Epithelial cell of proximal tubule (primary cell): ENCODE data around the gene MBP. TPM values are rescaled to one million over a fixed set of nuclear protein-coding genes. Genes with fewer than 3 reads are reported as not detected.

Experiments
- DNase-seq: peaks from one replicate; pipeline ENCODE4 v3.0.0-alpha.2; 2011; ENCODE audit warnings: low read depth
- H3K4me3 ChIP-seq: 2 replicates; pipeline ENCODE4 v1.5.1; 2011; ENCODE audit warnings: low read depth, mild to moderate bottlenecking, low read length
- total RNA-seq: library from RNA; depleted of rRNA; stranded (reverse); fragments of >200 nt; gene quantifications from 2 replicates; pipeline ENCODE4 v1.2.3, GENCODE V29; 2015
- TF ChIP-seq, protein P1 (sequence below): conservative IDR thresholded peaks from 2 replicates; pipeline ENCODE4 v1.5.1; 2012; ENCODE audit warnings: low read depth, mild to moderate bottlenecking, low read length

MBP gene
- total RNA-seq, 1 donor from 2014 or later = 19.1 TPM

DNA sequence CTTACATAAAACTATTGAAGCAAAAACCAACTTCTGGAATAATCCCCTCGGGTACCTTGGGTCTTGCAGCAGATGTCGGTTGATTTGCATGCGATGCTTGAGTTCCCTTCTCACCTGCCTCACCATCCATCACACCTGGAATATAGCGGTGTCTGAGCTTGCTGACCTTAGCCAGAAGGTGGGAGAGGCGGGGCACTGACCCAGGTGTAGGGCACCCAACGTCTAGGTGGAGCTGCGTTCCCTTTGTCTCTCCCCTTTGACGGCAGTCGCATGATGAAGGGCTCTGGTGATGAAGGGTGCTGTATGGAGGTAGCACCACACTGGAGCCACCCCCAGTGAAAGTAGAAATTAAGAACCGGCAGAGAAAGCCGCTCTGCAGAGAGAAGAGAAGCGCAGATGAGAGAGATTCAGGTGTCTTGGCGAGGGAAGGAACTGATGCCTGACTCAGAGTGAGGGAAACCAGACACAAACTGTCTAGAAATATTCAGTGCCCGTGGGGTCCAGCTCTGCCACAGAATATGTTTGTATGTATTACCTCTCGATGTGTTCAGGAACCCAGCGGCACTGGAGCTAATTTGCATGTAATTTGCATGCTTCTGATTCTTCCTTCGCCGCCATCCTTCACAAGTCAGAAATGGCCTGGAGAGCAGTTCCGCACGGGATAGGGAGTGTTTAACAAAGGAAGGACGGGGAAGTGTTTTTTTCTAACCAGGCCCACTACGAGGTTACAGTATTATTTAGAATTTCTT lies 19.4 kb upstream of the MBP start:
- no peak overlapping the region for H3K4me3 ChIP-seq
- TF ChIP-seq, protein P1, sequence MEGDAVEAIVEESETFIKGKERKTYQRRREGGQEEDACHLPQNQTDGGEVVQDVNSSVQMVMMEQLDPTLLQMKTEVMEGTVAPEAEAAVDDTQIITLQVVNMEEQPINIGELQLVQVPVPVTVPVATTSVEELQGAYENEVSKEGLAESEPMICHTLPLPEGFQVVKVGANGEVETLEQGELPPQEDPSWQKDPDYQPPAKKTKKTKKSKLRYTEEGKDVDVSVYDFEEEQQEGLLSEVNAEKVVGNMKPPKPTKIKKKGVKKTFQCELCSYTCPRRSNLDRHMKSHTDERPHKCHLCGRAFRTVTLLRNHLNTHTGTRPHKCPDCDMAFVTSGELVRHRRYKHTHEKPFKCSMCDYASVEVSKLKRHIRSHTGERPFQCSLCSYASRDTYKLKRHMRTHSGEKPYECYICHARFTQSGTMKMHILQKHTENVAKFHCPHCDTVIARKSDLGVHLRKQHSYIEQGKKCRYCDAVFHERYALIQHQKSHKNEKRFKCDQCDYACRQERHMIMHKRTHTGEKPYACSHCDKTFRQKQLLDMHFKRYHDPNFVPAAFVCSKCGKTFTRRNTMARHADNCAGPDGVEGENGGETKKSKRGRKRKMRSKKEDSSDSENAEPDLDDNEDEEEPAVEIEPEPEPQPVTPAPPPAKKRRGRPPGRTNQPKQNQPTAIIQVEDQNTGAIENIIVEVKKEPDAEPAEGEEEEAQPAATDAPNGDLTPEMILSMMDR = no peak

DNA sequence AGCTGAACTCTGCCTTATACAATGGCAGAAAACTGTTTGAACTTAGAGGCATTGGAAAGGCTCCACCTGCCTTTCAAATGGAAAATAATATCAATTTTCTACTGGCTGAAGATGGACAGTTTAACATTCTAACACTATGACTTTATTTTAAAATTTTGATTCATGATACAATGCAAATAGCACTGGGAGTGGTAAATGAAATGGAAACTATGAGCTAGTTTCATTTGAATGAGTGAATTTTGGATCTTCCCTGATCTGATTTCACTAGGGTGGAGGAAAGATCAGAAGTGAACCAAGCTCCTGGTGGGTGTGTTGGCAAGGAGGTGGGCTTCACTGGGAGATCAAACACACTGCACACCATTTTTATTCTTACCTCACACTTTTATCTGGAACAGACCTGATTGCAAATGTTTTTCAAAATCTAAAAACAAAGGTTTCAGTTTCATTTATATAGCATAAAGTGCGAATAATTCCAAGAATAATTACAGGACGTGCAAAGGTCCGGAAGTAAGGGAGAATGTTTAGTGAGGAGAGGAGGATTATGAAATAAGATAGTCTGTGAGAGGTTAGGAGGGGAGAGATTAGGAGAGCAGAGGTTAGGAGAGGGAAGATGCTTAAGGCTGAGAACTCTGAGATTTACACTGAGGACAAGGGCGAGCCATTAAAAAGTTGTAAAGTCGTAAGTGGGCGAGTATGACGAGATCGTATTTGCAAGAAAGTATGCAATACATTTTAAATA lies 18.6 kb upstream of the MBP start:
- H3K4me3 ChIP-seq = no peak overlapping the region
- TF ChIP-seq, protein P1 = no peak
- DNase-seq = no peak

More for the DNA sequence above, 19.4 kb upstream of the MBP start:
- DNase-seq = no peak

DNA sequence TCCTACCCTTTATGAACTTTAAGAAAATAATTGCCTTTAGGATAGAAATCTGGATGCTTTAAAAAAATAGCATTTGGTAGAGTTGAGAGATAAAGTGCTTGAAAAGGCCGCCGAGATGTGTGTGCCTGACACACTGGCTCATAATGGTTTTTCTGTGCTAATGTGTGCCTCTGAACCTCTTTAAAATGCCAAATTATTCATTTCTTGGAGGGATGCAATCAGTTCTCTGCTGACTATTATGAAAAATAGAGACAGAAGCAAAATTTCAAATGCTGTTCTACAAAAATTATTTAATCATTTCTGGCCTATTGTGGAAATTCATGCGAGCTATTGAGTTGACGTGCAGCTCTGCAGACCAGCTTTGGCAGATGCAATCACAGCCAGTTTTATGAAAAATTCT lies 18.0 kb upstream of the MBP start:
- no peak overlapping the region for H3K4me3 ChIP-seq
- TF ChIP-seq, protein P1 = no peak
- DNase-seq = no peak

DNA sequence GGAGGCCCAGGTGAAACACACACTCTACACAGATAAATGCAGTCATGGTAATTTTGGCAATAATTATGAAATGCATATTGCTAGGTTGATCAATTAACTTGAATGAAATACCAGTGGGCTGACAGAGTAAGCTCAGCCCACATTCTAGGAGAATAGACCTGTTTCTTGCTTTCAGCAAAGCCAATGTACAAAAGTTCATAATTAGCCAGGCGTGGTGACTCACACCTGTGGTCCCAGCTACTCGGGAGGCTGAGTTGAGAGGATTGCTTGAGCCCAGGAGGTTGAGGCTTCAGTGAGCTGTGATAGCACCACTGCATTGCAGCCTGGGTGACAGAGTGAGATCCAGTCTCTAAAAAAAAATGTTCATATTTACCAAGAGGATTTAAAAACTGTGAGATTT lies 15.7 kb upstream of the MBP start:
- no peak for DNase-seq
- TF ChIP-seq, protein P1 = no peak
- no peak overlapping the region for H3K4me3 ChIP-seq

DNA sequence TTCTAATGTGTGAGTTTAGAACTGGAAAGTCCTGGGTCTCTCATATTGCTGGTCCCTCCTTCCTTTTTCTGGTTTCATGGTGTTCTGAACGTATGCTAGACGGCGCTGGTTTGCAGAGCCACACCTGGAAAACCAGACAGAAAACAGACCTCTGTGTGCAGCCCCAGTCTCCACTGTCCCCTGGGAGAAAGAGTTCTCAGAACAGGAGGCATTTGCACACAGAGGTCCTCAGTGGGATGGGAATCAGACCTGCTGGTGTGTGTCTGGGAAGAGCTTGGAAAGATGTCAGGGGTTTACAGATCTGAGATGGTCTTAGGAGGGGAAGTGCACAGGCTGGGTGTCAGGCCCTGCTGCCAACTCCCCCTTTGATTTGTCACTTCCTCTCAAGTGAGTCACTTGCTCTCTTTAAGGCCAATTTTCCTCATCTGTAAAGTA lies 14.9 kb upstream of the MBP start:
- H3K4me3 ChIP-seq = no peak overlapping the region
- no peak for DNase-seq
- TF ChIP-seq, protein P1 = no peak

DNA sequence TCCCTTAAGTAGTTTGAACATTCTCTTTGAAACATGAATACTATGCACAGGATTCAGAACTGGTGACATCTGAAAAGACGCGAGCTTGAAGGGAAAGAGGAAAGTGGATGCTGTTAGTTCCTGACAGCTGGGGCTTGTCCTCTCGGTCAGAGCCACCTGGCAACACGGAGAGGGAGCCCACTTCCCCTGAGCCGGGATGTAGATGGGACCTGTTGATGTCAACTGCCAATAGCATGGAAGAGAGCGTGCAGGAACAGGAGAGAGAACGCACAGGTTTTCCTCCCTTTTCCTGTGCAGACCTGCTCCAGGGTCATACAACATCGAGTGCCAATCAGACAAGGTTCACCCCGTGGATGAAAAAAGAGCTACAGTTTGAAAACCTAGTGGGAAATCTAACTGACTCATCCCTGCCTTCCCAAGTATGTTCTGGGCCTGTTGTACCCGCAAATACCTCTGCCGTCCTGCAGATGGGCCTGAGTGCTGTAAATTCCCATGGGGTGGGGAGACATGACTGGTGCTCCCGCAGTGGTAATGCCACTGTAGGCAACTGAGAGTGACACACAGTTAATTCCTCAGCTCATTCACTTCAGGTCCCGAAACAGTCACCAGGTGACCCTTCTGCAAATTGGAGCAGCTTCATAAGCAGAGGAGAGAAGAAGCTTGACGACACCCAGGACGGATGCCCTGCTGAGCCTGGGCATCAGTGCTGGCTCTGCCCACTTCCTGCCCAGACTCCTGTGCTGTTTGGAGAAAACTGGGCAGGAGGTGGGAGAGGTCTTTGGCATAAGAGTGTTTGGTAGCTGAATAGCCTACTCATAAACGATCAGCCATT lies 13.9 kb upstream of the MBP start:
- TF ChIP-seq, protein P1 = no peak
- no peak overlapping the region for H3K4me3 ChIP-seq
- DNase-seq = no peak
